ENCODE data around the gene MAP3K7.
A peak's percentile ranks its signal among the peaks of the same experiment; 100 is the strongest.

The MAP3K7 gene

DNA sequence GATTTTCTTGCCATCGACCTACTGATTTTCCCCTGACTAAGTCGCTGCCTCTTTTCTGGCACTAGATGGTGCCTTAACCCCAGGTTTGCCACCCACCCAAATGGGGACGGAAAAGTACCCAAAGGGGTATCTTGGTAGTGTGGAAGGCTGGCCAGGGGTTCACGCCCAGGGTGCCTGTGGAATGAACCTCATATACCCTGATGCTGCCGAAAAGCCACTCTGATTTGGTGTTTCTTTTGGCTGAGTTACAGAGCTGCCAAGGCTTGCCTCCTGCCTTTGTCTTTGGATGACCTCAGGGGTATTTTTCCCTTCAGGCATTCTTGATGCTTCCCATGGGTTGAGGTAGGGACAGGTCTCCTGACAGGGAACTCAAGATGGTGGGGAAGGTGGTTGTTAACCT, 78.1 kb downstream of the MAP3K7 start:
- TF ChIP-seq CTCF (IDR thresholded peaks at IDR 0.05), result no peak
- no peak for TF ChIP-seq ZFX (IDR thresholded peaks at IDR 0.05; ENCODE audit: borderline replicate concordance)
- H3K27ac ChIP-seq, result no peak overlapping the region

DNA sequence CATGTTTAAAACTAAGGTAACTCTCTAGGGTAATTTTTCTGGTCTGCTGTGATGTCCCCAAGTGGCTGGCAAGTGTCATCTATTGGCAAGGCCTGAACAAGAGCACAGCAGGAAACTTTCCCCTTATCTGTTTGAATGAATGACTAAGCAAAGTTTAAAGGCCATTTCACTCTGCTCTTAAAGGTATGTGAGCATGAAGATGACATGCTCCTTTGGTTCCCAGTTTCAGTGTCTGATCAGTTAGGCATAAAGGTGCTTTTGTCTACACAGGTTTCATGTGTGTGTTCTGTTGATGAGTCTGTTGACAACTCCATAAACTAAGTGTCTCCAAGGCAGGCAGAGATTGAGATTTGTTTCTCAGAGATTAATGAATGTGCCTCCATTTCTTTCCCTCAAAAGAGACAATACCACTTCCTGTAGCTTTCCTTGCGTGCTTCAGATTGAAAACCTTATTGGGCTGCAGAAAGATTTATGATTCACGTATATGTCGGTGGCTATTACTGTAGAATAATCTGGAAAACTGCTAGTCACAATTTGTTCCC, 83.9 kb downstream of the MAP3K7 start:
- TF ChIP-seq CTCF (IDR thresholded peaks at IDR 0.05), result no peak
- TF ChIP-seq ZFX (IDR thresholded peaks at IDR 0.05; ENCODE audit: borderline replicate concordance), result no peak
- H3K27ac ChIP-seq, result no peak overlapping the region

DNA sequence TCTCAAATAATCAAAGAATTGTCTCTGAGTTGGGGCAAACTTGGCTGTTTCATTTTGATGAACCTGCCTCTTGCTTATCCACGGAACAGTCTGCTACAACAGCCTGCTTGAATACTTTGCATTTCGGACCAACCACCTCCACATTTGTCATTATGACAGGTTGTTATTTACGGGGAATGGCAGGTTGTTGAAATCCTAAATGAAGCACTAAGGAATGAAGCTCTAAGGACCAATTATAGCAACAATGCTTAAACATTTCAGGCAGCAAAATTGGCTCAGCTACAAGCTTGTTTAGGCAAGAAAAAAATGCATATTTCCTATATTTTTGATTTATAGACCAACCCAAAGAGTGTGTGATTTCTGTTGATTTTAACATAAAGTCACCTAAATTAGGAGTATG, 84.5 kb downstream of the MAP3K7 start:
- TF ChIP-seq ZFX (IDR thresholded peaks at IDR 0.05; ENCODE audit: borderline replicate concordance), result no peak
- TF ChIP-seq CTCF (IDR thresholded peaks at IDR 0.05), result no peak
- no peak overlapping the region for H3K27ac ChIP-seq

DNA sequence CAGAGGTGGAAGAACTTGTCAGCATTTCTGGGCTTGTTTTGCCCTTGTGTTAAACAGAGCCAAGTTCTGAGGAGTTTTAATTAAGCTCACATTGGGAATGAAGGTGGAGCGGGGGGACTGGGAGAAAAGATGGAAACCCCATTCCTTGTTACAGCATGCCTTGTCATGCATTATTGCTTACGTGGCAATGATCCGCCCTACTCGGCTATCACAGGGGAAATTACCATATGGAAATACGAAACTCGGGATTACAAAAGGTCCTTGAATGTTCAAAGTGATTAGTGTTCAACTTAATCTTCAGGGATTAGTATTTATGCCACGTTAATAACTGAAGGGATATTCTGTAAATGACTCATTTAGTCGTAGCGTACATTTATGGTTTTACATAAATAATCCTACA, 86.4 kb downstream of the MAP3K7 start:
- no peak overlapping the region for H3K27ac ChIP-seq
- TF ChIP-seq ZFX (IDR thresholded peaks at IDR 0.05; ENCODE audit: borderline replicate concordance) (no peak), CTCF (IDR thresholded peaks at IDR 0.05) (no peak)

- no peak for TF ChIP-seq ZFX (IDR thresholded peaks at IDR 0.05; ENCODE audit: borderline replicate concordance)
- peak; percentile 29 for TF ChIP-seq CTCF (IDR thresholded peaks at IDR 0.05)
- no peak overlapping the region for H3K27ac ChIP-seq
Measured at GRCh38 chr6:90497411-90497810, 89.5 kb downstream of the MAP3K7 start.

- no peak for TF ChIP-seq ZFX (IDR thresholded peaks at IDR 0.05; ENCODE audit: borderline replicate concordance)
- TF ChIP-seq CTCF (IDR thresholded peaks at IDR 0.05), result no peak
- no peak overlapping the region for H3K27ac ChIP-seq
Measured at GRCh38 chr6:90496258-90497016, 90.4 kb downstream of the MAP3K7 start.

GRCh38 chr6:90495216-90495817, 91.6 kb downstream of the MAP3K7 start:
- no peak for TF ChIP-seq ZFX (IDR thresholded peaks at IDR 0.05; ENCODE audit: borderline replicate concordance)
- TF ChIP-seq CTCF (IDR thresholded peaks at IDR 0.05), result no peak
- no peak overlapping the region for H3K27ac ChIP-seq

Data from 22Rv1 (cell line).